HCT116 (cell line): ENCODE results near the gene SCNN1B. TPM values are rescaled to one million over a fixed set of nuclear protein-coding genes. Genes with fewer than 3 reads are reported as not detected.

Experiments used
- ATAC-seq: fragments of 200-7000 bp; cut with Tn5 transposase; 2 replicates; pipeline ENCODE4 v1.9.1; 2020; ENCODE audit warnings: mild to moderate bottlenecking, moderate library complexity
- BruUV-seq: library from RNA; stranded (reverse); fragments of 400-500 nt; replicated peaks from 2 replicates; lab custom pipeline; 2021; lab: Mats Ljungman, UMichigan
- CTCF ChIA-PET: fragments of 300-600 bp; sonication (Branson Sonifier 250); formaldehyde crosslinking; loops from one replicate; lab custom pipeline; 2021; ENCODE audit warnings: antibody characterized with exemption; lab: Charles Lee
- POLR2A ChIA-PET: fragments of 300-600, 350-600 bp; sonication (Branson Sonifier 250); formaldehyde crosslinking; loops from one replicate; lab custom pipeline; 2021; ENCODE audit warnings: antibody characterized with exemption; lab: Charles Lee
- RAD21 ChIA-PET, 2 experiments: fragments of 300-600 bp; sonication (Branson Sonifier 250); formaldehyde crosslinking; loops; one replicate each; lab custom pipeline; 2023; ENCODE audit warnings: low total read pairs in 2 of 2; ENCODE audit not compliant: uncharacterized antibody in 2 of 2, unreplicated experiment in 2 of 2, low non-redundant PET in 1 of 2; lab: Charles Lee
- DNase-seq: peaks from one replicate; pipeline ENCODE4 v3.0.0-alpha.2; 2010; ENCODE audit warnings: low read depth, low spot score
- H2AFZ ChIP-seq: fragments of 200-600 bp; shearing (Covaris generic), sonication (generic); 2 replicates; pipeline ENCODE4 v1.6.1; 2017; ENCODE audit warnings: low read depth, mixed run types, mixed read lengths, antibody characterized with exemption, low read length; ENCODE audit not compliant: poor library complexity, severe bottlenecking
- H3K27ac ChIP-seq: 2 replicates; pipeline ENCODE4 v1.5.1; 2012; ENCODE audit warnings: low read depth, low read length
- H3K27me3 ChIP-seq: fragments of 200-600 bp; sonication (generic); 2 replicates; pipeline ENCODE4 v1.6.1; 2016; ENCODE audit warnings: mixed run types, low read length, mixed read lengths; ENCODE audit not compliant: insufficient read depth
- H3K36me3 ChIP-seq, 2 experiments: fragments of 200-500 bp in 1 of 2; fragments of 200-600 bp in 1 of 2; sonication (Bioruptor generic) in 1 of 2; sonication (generic) in 1 of 2; 2 replicates each; pipeline versions ENCODE4 v1.5.1 to v1.6.1; 2014 to 2016; ENCODE audit warnings: low read length in 2 of 2, inconsistent platforms in 1 of 2, mixed read lengths in 1 of 2, mixed run types in 1 of 2; ENCODE audit not compliant: insufficient read depth in 2 of 2, control insufficient read depth in 1 of 2
- H3K4me1 ChIP-seq, 2 experiments: fragments of 200-600 bp in 1 of 2; sonication (generic) in 1 of 2; 2 replicates each; pipeline versions ENCODE4 v1.5.1 to v1.6.1; 2012 to 2017; ENCODE audit warnings: low read length in 2 of 2, inconsistent platforms in 1 of 2, mild to moderate bottlenecking in 1 of 2, mixed read lengths in 1 of 2, mixed run types in 1 of 2, moderate library complexity in 1 of 2; ENCODE audit not compliant: insufficient read depth in 2 of 2, control insufficient read depth in 1 of 2
- H3K4me2 ChIP-seq: fragments of 200-600 bp; sonication (generic); 2 replicates; pipeline ENCODE4 v1.6.1; 2017; ENCODE audit warnings: mixed run types, low read length, mixed read lengths
- H3K4me3 ChIP-seq, 2 experiments: fragments of 200-600 bp in 1 of 2; sonication (generic) in 1 of 2; replicated peaks in 1 of 2; 2 replicates each; pipeline ENCODE4 v1.5.1; 2011 to 2016; ENCODE audit warnings: low read length in 2 of 2, control low read depth in 1 of 2, low read depth in 1 of 2, mild to moderate bottlenecking in 1 of 2, mixed read lengths in 1 of 2, mixed run types in 1 of 2
- H3K79me2 ChIP-seq: fragments of 200-600 bp; sonication (generic); 2 replicates; pipeline ENCODE4 v1.6.1; 2017; ENCODE audit warnings: mild to moderate bottlenecking, mixed run types, low read length, moderate library complexity, mixed read lengths; ENCODE audit not compliant: insufficient read depth
- H3K9ac ChIP-seq: fragments of 200-600 bp; sonication (generic); 2 replicates; pipeline ENCODE4 v1.6.1; 2016; ENCODE audit warnings: low read length, mixed read lengths
- H3K9me2 ChIP-seq: fragments of 200-600 bp; sonication (generic), shearing (Covaris generic); 2 replicates; pipeline ENCODE4 v1.6.1; 2017; ENCODE audit warnings: mixed run types, mild to moderate bottlenecking, moderate library complexity; ENCODE audit not compliant: insufficient read depth
- H3K9me3 ChIP-seq, 2 experiments: fragments of 200-500 bp in 1 of 2; fragments of 200-600 bp in 1 of 2; sonication (Bioruptor generic) in 1 of 2; sonication (generic) in 1 of 2; 2 replicates each; pipeline ENCODE4 v1.6.1; 2014 to 2017; ENCODE audit warnings: low read length in 2 of 2, mixed read lengths in 2 of 2, inconsistent platforms in 1 of 2, low read depth in 1 of 2, mild to moderate bottlenecking in 1 of 2, mixed run types in 1 of 2, moderate library complexity in 1 of 2; ENCODE audit not compliant: control insufficient read depth in 1 of 2, insufficient read depth in 1 of 2
- H4K20me1 ChIP-seq: fragments of 200-600 bp; sonication (generic), shearing (Covaris generic); 2 replicates; pipeline ENCODE4 v1.6.1; 2017; ENCODE audit warnings: mixed run types, mild to moderate bottlenecking, moderate library complexity; ENCODE audit not compliant: insufficient read depth
- MAX ChIP-seq: IDR thresholded peaks from 2 replicates; pipeline ENCODE4 v1.6.1; 2012
- RAD21 ChIP-seq: IDR thresholded peaks from 2 replicates; pipeline ENCODE4 v1.6.1; 2012; ENCODE audit warnings: low read depth, mild to moderate bottlenecking
- REST ChIP-seq: IDR thresholded peaks from 2 replicates; pipeline ENCODE4 v1.6.1; 2012; ENCODE audit warnings: low read depth
- YY1 ChIP-seq: IDR thresholded peaks from 2 replicates; pipeline ENCODE4 v1.6.1; 2011; ENCODE audit warnings: low read length, low read depth, moderate library complexity, mild to moderate bottlenecking; ENCODE audit not compliant: insufficient replicate concordance; ENCODE audit errors: extremely low read depth
- ZBTB33 ChIP-seq: IDR thresholded peaks from 2 replicates; pipeline ENCODE4 v1.6.1; 2011; ENCODE audit warnings: mild to moderate bottlenecking, low read length, moderate library complexity; ENCODE audit not compliant: insufficient replicate concordance; ENCODE audit errors: extremely low read depth
- ZFX ChIP-seq: fragments of 450-650 bp; IDR thresholded peaks from 2 replicates; pipeline ENCODE4 v1.6.1; 2017
- ZNF274 ChIP-seq: fragments of 200-500 bp; sonication (Bioruptor generic); IDR thresholded peaks from 2 replicates; pipeline ENCODE4 v1.6.1; 2014; ENCODE audit warnings: mild to moderate bottlenecking, low read depth, low read length, inconsistent platforms
- intact Hi-C: fragments of 100-400 bp; cut with micrococcal nuclease; formaldehyde crosslinking; loops from 2 replicates; pipeline ENCODE4 v1.10.0; 2022
- total RNA-seq: library from RNA; stranded (reverse); gene quantifications from one replicate; pipeline ENCODE4 v1.2.1, GENCODE V29; 2021; ENCODE audit not compliant: unreplicated experiment

The SCNN1B gene
- total RNA-seq, 1 experiment from 2014 or later = 0.37 TPM

- no peak for ATAC-seq
Observed at GRCh38 chr16:23398987-23399805, 97.1 kb downstream of the SCNN1B start.

More at GRCh38 chr16:23398987-23399805, 97.1 kb downstream of the SCNN1B start:
- H3K4me3 ChIP-seq = no peak overlapping the region
- no peak for DNase-seq
- BruUV-seq = no TSS peak
- H3K79me2 ChIP-seq = no peaks in the 10 kb centered on the region
- no peaks in the 10 kb centered on the region for H4K20me1 ChIP-seq
- no peak overlapping the region for H3K4me2 ChIP-seq
- H3K27me3 ChIP-seq = no peaks in the 10 kb centered on the region
- TF ChIP-seq ZFX (no peak), ZNF274 (no peak), RAD21 (no peak), YY1 (no peak), ZBTB33 (no peak), MAX (no peak), REST (no peak)
- ChIA-PET POLR2A (no interaction called here), CTCF (no interaction called here), RAD21 (no interaction called here)
- H3K9me2 ChIP-seq = no peaks in the 10 kb centered on the region
- peaks cover 10 to 16% of the 10 kb centered on the region in 2 experiments; a peak in 3 of 4 replicates for H3K36me3 ChIP-seq
- intact Hi-C loops = no loop called here
- no peak overlapping the region for H3K27ac ChIP-seq
- H3K4me1 ChIP-seq = no peaks in the 10 kb centered on the region
- no peaks in the 10 kb centered on the region for H3K9me3 ChIP-seq
- H3K9ac ChIP-seq = no peak overlapping the region
- no peak overlapping the region for H2AFZ ChIP-seq
